ENCODE measurements around the gene ABCG1.
"Not testable (repeated sequence)": the region's sequence is repeated elsewhere in the genome, so short reads cannot be mapped to it uniquely, and the experiment has no call there.

GRCh38 chr21:42180001-42180400 lies 38.9 kb upstream of the ABCG1 start:
- TF ChIP-seq CTCF (conservative IDR thresholded peaks at IDR 0.05 in 1 of 2, IDR thresholded peaks at IDR 0.05 in 1 of 2; ENCODE audit: low read depth in 1 of 2, low read length in 2 of 2); EZH2 (IDR thresholded peaks at IDR 0.05; ENCODE audit: low read length, missing control alignments): not testable (repeated sequence)
